AG08395 (cell line): ENCODE measurements around the gene EPM2AIP1.
"Not testable (repeated sequence)": the region's sequence is repeated elsewhere in the genome, so short reads cannot be mapped to it uniquely, and the experiment has no call there.

Source experiments
- DNase-seq: peaks from one replicate; pipeline ENCODE4 v3.0.0; 2012; ENCODE audit warnings: mixed read lengths, low spot score

The EPM2AIP1 gene

GRCh38 chr3:36992806-36993325 is at the start of gene EPM2AIP1:
Gene EPM2AIP1, minus strand, starts transcription at chr3:36993131. Its CDS starts 54 bp downstream, at chr3:36993077.
- peak; percentile 100 for DNase-seq

- not testable (repeated sequence) for DNase-seq
These were observed 49.8 kb upstream of the EPM2AIP1 start for GRCh38 chr3:37042712-37043111.

- DNase-seq: no peak
These were observed 48.7 kb upstream of the EPM2AIP1 start for GRCh38 chr3:37041546-37042195.

- DNase-seq: peak; percentile 25
These were observed 47.3 kb upstream of the EPM2AIP1 start for GRCh38 chr3:37040231-37040630.

- no peak for DNase-seq
These were observed 46.4 kb upstream of the EPM2AIP1 start for GRCh38 chr3:37039161-37039846.

- DNase-seq: no peak
These were observed 44.4 kb upstream of the EPM2AIP1 start for GRCh38 chr3:37037352-37037751.

GRCh38 chr3:37032961-37033360 is 40.0 kb upstream of the EPM2AIP1 start:
- DNase-seq: no peak

- DNase-seq: no peak
These were observed 38.3 kb upstream of the EPM2AIP1 start for GRCh38 chr3:37031096-37031682.

- DNase-seq: no peak
These were observed 37.7 kb upstream of the EPM2AIP1 start for GRCh38 chr3:37030588-37030987.

- no peak for DNase-seq
These were observed 36.7 kb upstream of the EPM2AIP1 start for GRCh38 chr3:37029516-37030163.

GRCh38 chr3:37029111-37029510 is 36.2 kb upstream of the EPM2AIP1 start:
- DNase-seq: no peak

GRCh38 chr3:37028329-37028728 is 35.4 kb upstream of the EPM2AIP1 start:
- no peak for DNase-seq

GRCh38 chr3:37026851-37027250 is 33.9 kb upstream of the EPM2AIP1 start:
- DNase-seq: no peak

- DNase-seq: no peak
These were observed 32.8 kb upstream of the EPM2AIP1 start for GRCh38 chr3:37025561-37026335.

GRCh38 chr3:37024820-37025405 is 32.0 kb upstream of the EPM2AIP1 start:
- DNase-seq: no peak

- DNase-seq: peak; percentile 27
These were observed 31.2 kb upstream of the EPM2AIP1 start for GRCh38 chr3:37024092-37024491.

GRCh38 chr3:37017683-37018082 is 24.8 kb upstream of the EPM2AIP1 start:
- DNase-seq: no peak

GRCh38 chr3:37016903-37017302 is 24.0 kb upstream of the EPM2AIP1 start:
- DNase-seq: no peak

GRCh38 chr3:37015642-37016041 is 22.7 kb upstream of the EPM2AIP1 start:
- no peak for DNase-seq

GRCh38 chr3:37014620-37015019 is 21.7 kb upstream of the EPM2AIP1 start:
- no peak for DNase-seq
